SK-N-SH (cell line): ENCODE measurements around the gene FBXL12. TPM values are rescaled to one million over a fixed set of nuclear protein-coding genes. Genes with fewer than 3 reads are reported as not detected.

Experiments
- CTCF ChIA-PET: fragments of 300-600, 350-600 bp; formaldehyde crosslinking; extraction: SDS; loops from one replicate; lab custom pipeline; 2021; lab: Yijun Ruan, JAX
- POLR2A ChIA-PET: fragments of 350-600 bp; sonication (Branson Sonifier 250); formaldehyde crosslinking; extraction: SDS; loops from one replicate; lab custom pipeline; 2020; ENCODE audit warnings: antibody characterized with exemption, inconsistent platforms; lab: Yijun Ruan, JAX
- DNase-seq: peaks from one replicate; pipeline ENCODE4 v3.0.0; 2012
- H2AFZ ChIP-seq: fragments of 200-600 bp; sonication (generic); 2 replicates; pipeline ENCODE4 v1.8.1; 2016; ENCODE audit warnings: antibody characterized with exemption, mild to moderate bottlenecking, low read depth
- H3F3A ChIP-seq: fragments of 200-600 bp; sonication (generic); replicated peaks from 2 replicates; pipeline ENCODE3; 2016; ENCODE audit warnings: antibody characterized with exemption, mild to moderate bottlenecking; ENCODE audit not compliant: insufficient read depth
- H3K27ac ChIP-seq, 2 experiments: fragments of 200-500 bp in 1 of 2; fragments of 200-600 bp in 1 of 2; sonication (Bioruptor generic) in 1 of 2; sonication (generic), shearing (Covaris generic) in 1 of 2; 2 replicates each; pipeline versions ENCODE4 v1.5.1 to v1.6.1; 2014 to 2016; ENCODE audit warnings: low read depth in 2 of 2, inconsistent platforms in 1 of 2, low read length in 1 of 2, mild to moderate bottlenecking in 1 of 2, mixed read lengths in 1 of 2
- H3K27me3 ChIP-seq: fragments of 200-600 bp; sonication (generic), shearing (Covaris generic); 2 replicates; pipeline ENCODE4 v1.6.1; 2016; ENCODE audit warnings: mixed run types; ENCODE audit not compliant: insufficient read depth
- H3K36me3 ChIP-seq, 2 experiments: fragments of 200-500 bp in 1 of 2; fragments of 200-600 bp in 1 of 2; sonication (Bioruptor generic) in 1 of 2; sonication (generic) in 1 of 2; replicated peaks in 1 of 2; 2 replicates each; pipeline versions ENCODE3 to v1.5.1; 2014 to 2016; ENCODE audit warnings: low read length in 1 of 2, mild to moderate bottlenecking in 1 of 2; ENCODE audit not compliant: insufficient read depth in 2 of 2, control insufficient read depth in 1 of 2
- H3K4me1 ChIP-seq, 2 experiments: fragments of 200-500 bp in 1 of 2; fragments of 200-600 bp in 1 of 2; sonication (Bioruptor generic) in 1 of 2; sonication (generic), shearing (Covaris generic) in 1 of 2; 2 replicates each; pipeline versions ENCODE4 v1.5.1 to v1.6.1; 2014 to 2016; ENCODE audit warnings: low read depth in 1 of 2, low read length in 1 of 2, mixed run types in 1 of 2; ENCODE audit not compliant: insufficient read depth in 2 of 2, control insufficient read depth in 1 of 2
- H3K4me2 ChIP-seq: fragments of 200-600 bp; sonication (generic), shearing (Covaris generic); 2 replicates; pipeline ENCODE4 v1.6.1; 2017; ENCODE audit warnings: mixed run types
- H3K4me3 ChIP-seq, 2 experiments: fragments of 200-500 bp in 1 of 2; fragments of 200-600 bp in 1 of 2; sonication (Bioruptor generic) in 1 of 2; sonication (generic), shearing (Covaris generic) in 1 of 2; 2 replicates each; pipeline versions ENCODE4 v1.5.1 to v1.8.1; 2014 to 2016; ENCODE audit warnings: low read depth in 2 of 2, inconsistent platforms in 1 of 2, low read length in 1 of 2, mild to moderate bottlenecking in 1 of 2, mixed read lengths in 1 of 2, moderate library complexity in 1 of 2
- H3K79me2 ChIP-seq: fragments of 200-600 bp; sonication (generic); 2 replicates; pipeline ENCODE4 v1.8.1; 2017; ENCODE audit warnings: mild to moderate bottlenecking; ENCODE audit not compliant: insufficient read depth
- H3K9ac ChIP-seq: fragments of 200-600 bp; sonication (generic); 2 replicates; pipeline ENCODE4 v1.6.1; 2017; ENCODE audit warnings: mixed run types
- H3K9me2 ChIP-seq: fragments of 200-600 bp; sonication (generic); 2 replicates; pipeline ENCODE4 v1.6.1; 2017; ENCODE audit warnings: mixed run types
- H3K9me3 ChIP-seq: fragments of 200-600 bp; sonication (generic); 2 replicates; pipeline ENCODE4 v1.6.1; 2017; ENCODE audit warnings: mixed run types, mild to moderate bottlenecking, moderate library complexity
- H4K20me1 ChIP-seq: fragments of 200-600 bp; sonication (generic); 2 replicates; pipeline ENCODE4 v1.6.1; 2017; ENCODE audit warnings: mild to moderate bottlenecking, mixed run types; ENCODE audit not compliant: insufficient read depth
- CHD2 ChIP-seq: fragments of 150-350 bp; IDR thresholded peaks from 2 replicates; pipeline ENCODE4 v1.6.1; 2018; ENCODE audit warnings: low read length; ENCODE audit not compliant: partially characterized antibody
- CTCF ChIP-seq: fragments of 200-600 bp; sonication (generic); IDR thresholded peaks from 2 replicates; pipeline ENCODE4 v1.6.1; 2017; ENCODE audit warnings: antibody characterized with exemption, mild to moderate bottlenecking, moderate library complexity
- EP300 ChIP-seq, 2 experiments: IDR thresholded peaks; 2 replicates each; pipeline versions ENCODE4 v1.4.0 to v1.6.1; 2012; ENCODE audit warnings: borderline replicate concordance in 1 of 2, low read depth in 1 of 2, low read length in 1 of 2
- EZH2phosphoT487 ChIP-seq: fragments of 200-600 bp; sonication (generic); IDR thresholded peaks from 2 replicates; pipeline ENCODE4 v1.6.1; 2017; ENCODE audit warnings: low read depth, mixed run types, mild to moderate bottlenecking, antibody characterized with exemption, moderate library complexity, borderline replicate concordance
- GATA2 ChIP-seq: sonication (generic); formaldehyde crosslinking; IDR thresholded peaks from 2 replicates; pipeline ENCODE4 v1.5.0; 2020; ENCODE audit warnings: mild to moderate bottlenecking, missing genetic modification reagents
- JUND ChIP-seq: IDR thresholded peaks from 2 replicates; pipeline ENCODE4 v1.4.0; 2012
- MAX ChIP-seq: IDR thresholded peaks from 2 replicates; pipeline ENCODE4 v1.4.0; 2012; ENCODE audit warnings: low read depth
- MEF2A ChIP-seq: IDR thresholded peaks from 2 replicates; pipeline ENCODE4 v1.4.0; 2012; ENCODE audit warnings: low read depth, borderline replicate concordance
- POLR2AphosphoS5 ChIP-seq: IDR thresholded peaks from 2 replicates; pipeline ENCODE4 v1.6.1; 2012; ENCODE audit warnings: low read depth, low read length
- RAD21 ChIP-seq: IDR thresholded peaks from 2 replicates; pipeline ENCODE4 v1.6.1; 2012; ENCODE audit warnings: mild to moderate bottlenecking, low read length
- REST ChIP-seq: IDR thresholded peaks from 2 replicates; pipeline ENCODE4 v1.6.1; 2012; ENCODE audit warnings: mild to moderate bottlenecking, low read depth, low read length, moderate library complexity
- RFX5 ChIP-seq: IDR thresholded peaks from 2 replicates; pipeline ENCODE4 v1.6.1; 2012; ENCODE audit warnings: mild to moderate bottlenecking, improper control_type of control experiment, low read length
- RXRA ChIP-seq: IDR thresholded peaks from 2 replicates; pipeline ENCODE4 v1.4.0; 2012; ENCODE audit warnings: low read depth, mild to moderate bottlenecking, borderline replicate concordance
- SMC3 ChIP-seq: IDR thresholded peaks from 2 replicates; pipeline ENCODE4 v1.6.1; 2012; ENCODE audit warnings: low read depth, low read length, improper control_type of control experiment
- USF1 ChIP-seq: IDR thresholded peaks from 2 replicates; pipeline ENCODE4 v1.4.0; 2012; ENCODE audit warnings: low read depth, borderline replicate concordance
- USF2 ChIP-seq: fragments of 150-350 bp; IDR thresholded peaks from 2 replicates; pipeline ENCODE4 v1.6.1; 2017; ENCODE audit warnings: antibody characterized with exemption, low read length, low read depth, borderline replicate concordance
- YY1 ChIP-seq: IDR thresholded peaks from 2 replicates; pipeline ENCODE4 v1.4.0; 2012; ENCODE audit warnings: low read depth, mild to moderate bottlenecking
- WGBS: methylation state at CpG from one replicate; pipeline ENCODE4 v1.1.6; 2017; ENCODE audit warnings: low lambda C conversion rate; 5-methylcytosine and 5-hydroxymethylcytosine counted together
- polyA plus RNA-seq, 3 experiments: library from polyadenylated mRNA; depleted of rRNA; stranded (reverse); fragments of >200 nt; gene quantifications; 2 replicates each; pipeline ENCODE4 v1.2.3, GENCODE V29; 2012
- TF ChIP-seq, protein P1 (sequence below): IDR thresholded peaks from 2 replicates; pipeline ENCODE4 v1.4.0; 2012; ENCODE audit warnings: low read depth, borderline replicate concordance

Gene FBXL12
- polyA plus RNA-seq, 1 of the 3 experiments (the other 2 are of a cell fraction) = 27.1 TPM

DNA sequence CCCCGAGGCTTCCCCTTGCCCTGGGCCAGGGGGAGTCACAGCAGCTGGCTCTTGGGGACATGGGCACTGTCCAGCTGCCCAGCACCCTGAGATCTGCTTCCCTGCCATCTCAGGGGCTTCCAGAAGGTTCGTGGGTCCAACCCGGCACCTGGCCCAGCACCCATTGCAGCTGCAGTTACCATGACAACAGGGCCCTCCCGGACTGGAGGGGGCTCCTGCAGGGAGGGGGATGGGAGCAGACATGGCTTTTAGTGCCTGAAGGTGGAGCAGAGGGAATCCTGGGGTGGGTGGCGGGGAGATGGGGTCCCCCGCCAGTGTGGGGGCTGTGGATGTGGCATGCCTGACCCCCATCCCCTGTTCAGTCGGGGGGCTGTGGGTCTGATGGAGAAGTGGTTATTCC lies 30.9 kb upstream of the FBXL12 start:
- H3K4me3 ChIP-seq = no peak overlapping the region
- POLR2A ChIA-PET = no interaction called here
- peaks cover 4% of the 10 kb centered on the region; the same call in 1 of the 2 replicates for H3K79me2 ChIP-seq
- H3F3A ChIP-seq = no peaks in the 10 kb centered on the region
- TF ChIP-seq MAX (no peak), RAD21 (no peak), YY1 (no peak), RFX5 (no peak), EZH2phosphoT487 (no peak), RXRA (no peak), REST (no peak), GATA2 (CRISPR knock-in tag) (no peak), CTCF (no peak), JUND (no peak), USF1 (no peak), SMC3 (no peak), MEF2A (no peak), EP300 (IDR thresholded peaks at IDR 0.05; ENCODE audit: borderline replicate concordance in 1 of 2, low read depth in 1 of 2, low read length in 1 of 2) (no peak), USF2 (no peak), POLR2AphosphoS5 (no peak), CHD2 (no peak)
- TF ChIP-seq, protein P1, sequence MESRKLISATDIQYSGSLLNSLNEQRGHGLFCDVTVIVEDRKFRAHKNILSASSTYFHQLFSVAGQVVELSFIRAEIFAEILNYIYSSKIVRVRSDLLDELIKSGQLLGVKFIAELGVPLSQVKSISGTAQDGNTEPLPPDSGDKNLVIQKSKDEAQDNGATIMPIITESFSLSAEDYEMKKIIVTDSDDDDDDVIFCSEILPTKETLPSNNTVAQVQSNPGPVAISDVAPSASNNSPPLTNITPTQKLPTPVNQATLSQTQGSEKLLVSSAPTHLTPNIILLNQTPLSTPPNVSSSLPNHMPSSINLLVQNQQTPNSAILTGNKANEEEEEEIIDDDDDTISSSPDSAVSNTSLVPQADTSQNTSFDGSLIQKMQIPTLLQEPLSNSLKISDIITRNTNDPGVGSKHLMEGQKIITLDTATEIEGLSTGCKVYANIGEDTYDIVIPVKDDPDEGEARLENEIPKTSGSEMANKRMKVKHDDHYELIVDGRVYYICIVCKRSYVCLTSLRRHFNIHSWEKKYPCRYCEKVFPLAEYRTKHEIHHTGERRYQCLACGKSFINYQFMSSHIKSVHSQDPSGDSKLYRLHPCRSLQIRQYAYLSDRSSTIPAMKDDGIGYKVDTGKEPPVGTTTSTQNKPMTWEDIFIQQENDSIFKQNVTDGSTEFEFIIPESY = no peak
- TF ChIP-seq, all 33 proteins: peak for 0
- Histone ChIP-seq H3K4me2 (no peak overlapping the region), H3K4me1 (no peaks in the 10 kb centered on the region; a peak in 1 of 4 replicates), H2AFZ (no peak overlapping the region), H3K36me3 (peaks cover 0 to 19% of the 10 kb centered on the region in 2 experiments), H3K9me2 (no peaks in the 10 kb centered on the region), H3K9ac (no peak overlapping the region), H3K27ac (no peak overlapping the region), H3K9me3 (no peaks in the 10 kb centered on the region), H4K20me1 (peaks cover 17% of the 10 kb centered on the region), H3K27me3 (no peaks in the 10 kb centered on the region)
- 100% methylated on average over 1 of the region's 7 CpGs for WGBS
- CTCF ChIA-PET = interaction anchor here (0.7 to 1.1 kb wide), 2 partner anchors 9 to 67 kb away, joined by 3 read pairs; no protein-coding TSS in a partner anchor
- DNase-seq = no peak
